ENCODE results near the gene MINDY3. TPM values are rescaled to one million over a fixed set of nuclear protein-coding genes. Genes with fewer than 3 reads are reported as not detected.
"Not testable (repeated sequence)": the region's sequence is repeated elsewhere in the genome, so short reads cannot be mapped to it uniquely, and the experiment has no call there.

The MINDY3 gene
- total RNA-seq, 1 donor, result 43.6 TPM

DNA sequence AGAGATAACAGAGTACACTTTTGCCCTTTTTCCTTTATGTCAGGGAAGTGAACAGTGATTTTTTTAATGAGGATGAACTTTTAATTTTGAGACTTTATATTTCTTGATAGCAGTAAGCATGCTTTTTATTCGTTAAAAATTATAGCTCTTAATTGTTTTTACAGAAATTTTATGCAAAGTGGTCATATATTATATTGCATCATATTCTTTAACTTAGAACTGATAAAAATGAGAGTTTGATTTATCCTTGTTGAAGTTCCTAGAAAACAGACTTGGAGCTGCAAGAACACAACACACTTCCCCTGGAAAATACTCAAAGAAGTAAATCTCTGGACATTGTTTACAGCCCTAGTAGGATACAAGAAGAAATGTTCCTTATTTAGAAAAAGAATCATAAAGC lies 21.2 kb upstream of the MINDY3 start:
- H3K4me3 ChIP-seq (ENCODE audit: low read depth, low read length), result no peak overlapping the region
- DNase-seq (ENCODE audit: low read depth), result no peak
- TF ChIP-seq, protein P1, sequence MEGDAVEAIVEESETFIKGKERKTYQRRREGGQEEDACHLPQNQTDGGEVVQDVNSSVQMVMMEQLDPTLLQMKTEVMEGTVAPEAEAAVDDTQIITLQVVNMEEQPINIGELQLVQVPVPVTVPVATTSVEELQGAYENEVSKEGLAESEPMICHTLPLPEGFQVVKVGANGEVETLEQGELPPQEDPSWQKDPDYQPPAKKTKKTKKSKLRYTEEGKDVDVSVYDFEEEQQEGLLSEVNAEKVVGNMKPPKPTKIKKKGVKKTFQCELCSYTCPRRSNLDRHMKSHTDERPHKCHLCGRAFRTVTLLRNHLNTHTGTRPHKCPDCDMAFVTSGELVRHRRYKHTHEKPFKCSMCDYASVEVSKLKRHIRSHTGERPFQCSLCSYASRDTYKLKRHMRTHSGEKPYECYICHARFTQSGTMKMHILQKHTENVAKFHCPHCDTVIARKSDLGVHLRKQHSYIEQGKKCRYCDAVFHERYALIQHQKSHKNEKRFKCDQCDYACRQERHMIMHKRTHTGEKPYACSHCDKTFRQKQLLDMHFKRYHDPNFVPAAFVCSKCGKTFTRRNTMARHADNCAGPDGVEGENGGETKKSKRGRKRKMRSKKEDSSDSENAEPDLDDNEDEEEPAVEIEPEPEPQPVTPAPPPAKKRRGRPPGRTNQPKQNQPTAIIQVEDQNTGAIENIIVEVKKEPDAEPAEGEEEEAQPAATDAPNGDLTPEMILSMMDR (IDR thresholded peaks at IDR 0.05; ENCODE audit: insufficient read depth, low read length), result no peak

DNA sequence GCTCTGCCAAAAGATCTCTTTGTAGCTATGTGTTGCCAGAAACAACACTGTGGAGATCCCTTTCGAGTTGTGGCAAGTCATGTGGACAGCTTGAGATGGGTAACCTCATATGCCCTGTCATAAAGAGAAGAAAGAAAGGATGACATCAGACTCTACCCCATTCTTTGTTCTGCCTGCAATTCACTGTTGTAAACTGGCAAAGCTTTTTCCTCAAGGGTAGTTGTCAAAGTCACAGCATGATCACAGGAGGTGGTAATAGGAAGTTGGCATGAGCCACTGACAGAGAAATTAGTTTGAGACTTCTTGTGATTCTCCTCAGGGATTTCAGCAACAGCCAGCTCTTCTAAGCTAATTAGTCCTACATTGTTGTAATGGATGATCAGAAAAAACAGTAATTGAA lies 19.4 kb upstream of the MINDY3 start:
- TF ChIP-seq, protein P1 (IDR thresholded peaks at IDR 0.05; ENCODE audit: insufficient read depth, low read length), result no peak
- no peak for DNase-seq (ENCODE audit: low read depth)
- H3K4me3 ChIP-seq (ENCODE audit: low read depth, low read length), result no peak overlapping the region

DNA sequence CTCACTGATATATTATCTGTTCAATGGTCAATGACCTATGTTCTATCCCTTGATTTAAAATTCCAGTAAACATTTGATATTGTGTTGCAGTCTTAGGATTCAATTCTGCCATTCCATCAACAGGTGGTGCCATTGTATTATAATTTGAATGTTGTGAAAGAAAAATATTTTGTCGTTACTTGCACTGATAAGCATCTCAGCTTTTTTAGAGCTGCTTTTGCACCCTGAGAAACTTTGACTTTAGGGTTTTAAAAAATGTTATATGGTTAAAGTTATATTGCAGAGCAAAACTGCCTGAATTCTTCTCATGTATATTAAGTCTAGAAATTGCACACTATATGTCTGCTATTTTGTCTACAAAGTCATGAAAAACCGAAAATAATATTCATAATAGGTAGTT lies 18.8 kb upstream of the MINDY3 start:
- peak; percentile 64 for DNase-seq (ENCODE audit: low read depth)
- TF ChIP-seq, protein P1 (IDR thresholded peaks at IDR 0.05; ENCODE audit: insufficient read depth, low read length), result peak; percentile 62
- H3K4me3 ChIP-seq (ENCODE audit: low read depth, low read length), result no peak overlapping the region

DNA sequence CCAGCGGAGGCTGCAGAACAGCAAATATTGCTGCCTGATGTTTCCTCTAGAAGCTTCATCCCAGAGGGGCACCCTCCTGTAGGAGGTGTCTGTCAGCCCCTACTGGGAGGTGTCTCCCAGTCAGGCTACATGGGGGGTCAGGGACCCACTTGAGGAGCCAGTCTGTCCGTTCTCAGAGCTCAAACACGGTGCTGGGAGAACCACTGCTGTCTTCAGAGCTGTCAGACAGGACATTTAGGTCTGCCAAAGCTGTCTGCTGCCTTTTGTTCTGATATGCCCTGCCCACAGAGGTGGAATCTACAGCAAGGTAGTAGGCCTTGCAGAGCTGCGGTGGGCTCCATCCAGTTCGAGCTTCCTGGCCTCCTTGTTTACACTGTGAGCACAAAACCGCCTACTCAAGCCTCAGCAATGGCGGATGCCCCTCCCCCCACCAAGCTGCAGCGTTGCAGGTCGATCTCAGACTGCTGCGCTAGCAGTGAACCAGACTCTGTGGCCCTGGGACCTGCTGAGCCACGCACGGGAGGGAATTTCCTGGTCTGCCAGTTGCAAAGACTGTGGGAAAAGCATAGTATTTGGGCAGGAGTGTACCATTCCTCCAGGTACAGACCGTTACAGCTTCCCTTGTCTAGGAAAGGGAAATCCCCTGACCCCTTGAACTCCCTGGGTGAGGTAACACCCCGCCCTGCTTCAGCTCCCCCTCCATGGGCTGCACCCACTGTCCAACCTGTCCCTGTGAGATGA lies 17.7 kb upstream of the MINDY3 start:
- H3K4me3 ChIP-seq (ENCODE audit: low read depth, low read length), result no peak overlapping the region
- TF ChIP-seq, protein P1 (IDR thresholded peaks at IDR 0.05; ENCODE audit: insufficient read depth, low read length), result no peak
- no peak for DNase-seq (ENCODE audit: low read depth)

DNA sequence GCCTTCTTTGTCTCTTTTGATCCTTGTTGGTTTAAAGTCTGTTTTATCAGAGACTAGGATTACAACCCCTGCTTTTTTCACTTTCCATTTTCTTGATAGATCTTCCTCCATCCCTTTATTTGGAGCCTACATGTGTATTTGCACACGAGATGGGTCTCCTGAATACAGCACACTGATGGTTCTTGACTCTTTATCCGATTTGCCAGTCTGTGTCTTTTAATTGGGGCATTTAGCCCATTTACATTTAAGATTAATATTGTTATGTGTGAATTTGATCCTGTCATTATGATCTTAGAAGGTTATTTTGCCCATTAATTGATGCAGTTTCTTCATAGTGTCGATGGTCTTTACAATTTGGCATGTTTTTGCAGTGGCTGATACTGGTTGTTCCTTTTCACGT lies 16.0 kb upstream of the MINDY3 start:
- H3K4me3 ChIP-seq (ENCODE audit: low read depth, low read length); DNase-seq (ENCODE audit: low read depth): not testable (repeated sequence)

DNA sequence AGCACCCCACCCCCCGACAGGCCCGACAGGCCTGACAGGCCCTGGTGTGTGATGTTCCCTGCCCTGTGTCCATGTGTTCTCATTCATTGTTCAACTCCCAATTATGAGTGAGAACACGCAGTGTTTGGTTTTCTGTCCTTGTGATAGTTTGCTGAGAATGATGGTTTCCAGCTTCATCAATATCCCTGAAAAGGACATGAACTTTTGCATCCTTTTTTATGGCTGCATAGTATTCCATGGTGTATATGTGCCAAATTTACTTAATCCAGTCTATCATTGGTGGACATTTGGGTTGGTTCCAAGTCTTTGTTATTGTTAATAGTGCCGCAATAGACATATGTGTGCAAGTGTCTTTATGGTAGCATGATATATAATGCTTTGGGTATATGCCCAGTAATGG lies 12.3 kb upstream of the MINDY3 start:
- DNase-seq (ENCODE audit: low read depth); H3K4me3 ChIP-seq (ENCODE audit: low read depth, low read length): not testable (repeated sequence)

DNA sequence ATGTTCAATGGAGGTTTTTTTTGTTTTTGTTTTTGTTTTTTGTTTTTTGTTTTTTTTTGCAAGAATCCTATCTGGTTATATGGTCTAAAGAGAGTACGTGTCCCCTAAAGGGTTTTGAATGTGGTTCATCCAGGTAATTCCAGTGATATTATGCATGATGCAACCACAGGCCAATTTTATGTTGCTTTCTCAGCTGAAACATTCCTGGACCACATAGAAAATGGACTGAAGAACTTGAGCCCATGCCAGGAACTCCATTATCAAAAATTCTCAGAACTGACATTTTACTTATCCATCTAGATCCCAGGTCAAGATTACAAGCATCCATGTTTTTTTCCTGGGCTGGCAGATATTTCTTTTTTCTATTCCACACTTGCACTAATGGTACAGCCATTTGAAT lies 11.5 kb upstream of the MINDY3 start:
- DNase-seq (ENCODE audit: low read depth), result peak; percentile 17
- TF ChIP-seq, protein P1 (IDR thresholded peaks at IDR 0.05; ENCODE audit: insufficient read depth, low read length), result no peak
- no peak overlapping the region for H3K4me3 ChIP-seq (ENCODE audit: low read depth, low read length)

DNA sequence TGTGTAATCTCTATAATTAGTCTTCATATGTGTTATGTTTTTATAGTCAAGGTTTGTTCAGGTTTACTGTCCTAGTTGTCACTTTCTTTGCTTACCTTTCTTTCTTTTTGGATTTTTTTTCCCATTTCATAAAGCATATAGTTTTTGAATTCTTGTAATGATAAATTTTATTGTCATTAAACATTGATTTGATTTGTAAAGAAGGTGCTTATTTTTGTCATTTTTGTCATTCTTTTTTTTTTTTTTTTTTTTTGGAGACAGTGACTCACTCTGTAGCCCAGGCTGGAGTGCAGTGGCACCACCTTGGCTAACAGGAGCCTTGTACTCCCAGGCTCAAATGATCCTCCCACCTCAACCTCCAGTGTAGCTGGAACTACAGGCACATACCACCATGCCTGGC lies 9.6 kb upstream of the MINDY3 start:
- DNase-seq (ENCODE audit: low read depth), result no peak
- TF ChIP-seq, protein P1 (IDR thresholded peaks at IDR 0.05; ENCODE audit: insufficient read depth, low read length), result no peak
- no peak overlapping the region for H3K4me3 ChIP-seq (ENCODE audit: low read depth, low read length)
